SU-DHL-6 (cell line): ENCODE results near the gene PTCRA.
"Not testable (repeated sequence)": the region's sequence is repeated elsewhere in the genome, so short reads cannot be mapped to it uniquely, and the experiment has no call there.

ENCODE experiments used
- CTCF ChIP-seq: fragments of 200-600 bp; sonication (generic); IDR thresholded peaks from one replicate; pipeline ENCODE4 v1.5.1; 2017; ENCODE audit warnings: antibody characterized with exemption, mild to moderate bottlenecking, low read length, moderate library complexity; ENCODE audit not compliant: insufficient read depth, poor library complexity, severe bottlenecking
- EZH2phosphoT487 ChIP-seq: fragments of 200-600 bp; sonication (generic), shearing (Covaris generic); conservative IDR thresholded peaks from 2 replicates; pipeline ENCODE4 v1.6.1; 2018; ENCODE audit warnings: mild to moderate bottlenecking, antibody characterized with exemption, low read length, moderate library complexity, mixed read lengths

- not testable (repeated sequence) for TF ChIP-seq CTCF, EZH2phosphoT487
Measured at GRCh38 chr6:42894041-42894828, 21.6 kb upstream of the PTCRA start.
